ENCODE measurements around the gene TNNC2. TPM values are rescaled to one million over a fixed set of nuclear protein-coding genes. Genes with fewer than 3 reads are reported as not detected.
A peak's percentile ranks its signal among the peaks of the same experiment; 100 is the strongest.

Gene TNNC2
- total and polyA plus RNA-seq, 12 donors: 1.4 to 16.9 (median 3.9) TPM; not detected in 2

- intact Hi-C loops (cut with DNase I): loop anchor here in 1 of 2 donors (5.0 kb wide), 1 partner anchor 140 kb away; no protein-coding TSS in a partner anchor
- peaks cover 8 to 29% of the 10 kb centered on the region in 2 donors for H3K4me1 ChIP-seq (replicated peaks in 1 of 2)
- H3K9me3 ChIP-seq (replicated peaks in 1 of 3): no peaks in the 10 kb centered on the region
- H3K36me3 ChIP-seq (replicated peaks in 1 of 2): no peaks in the 10 kb centered on the region
- DNase-seq: no peak
- TF ChIP-seq POLR2A (IDR thresholded peaks at IDR 0.05) (no peak), CTCF (IDR thresholded peaks at IDR 0.05) (no peak)
- no peak overlapping the region for H3K27ac ChIP-seq
- WGBS, 4 donors: 49 to 69% (median 66%) methylated on average over 2 of the region's 2 CpGs
- H3K27me3 ChIP-seq: no peaks in the 10 kb centered on the region
- H3K4me3 ChIP-seq: no peak overlapping the region
Measured at GRCh38 chr20:45821947-45822346, 5.2 kb downstream of the TNNC2 start.

DNA sequence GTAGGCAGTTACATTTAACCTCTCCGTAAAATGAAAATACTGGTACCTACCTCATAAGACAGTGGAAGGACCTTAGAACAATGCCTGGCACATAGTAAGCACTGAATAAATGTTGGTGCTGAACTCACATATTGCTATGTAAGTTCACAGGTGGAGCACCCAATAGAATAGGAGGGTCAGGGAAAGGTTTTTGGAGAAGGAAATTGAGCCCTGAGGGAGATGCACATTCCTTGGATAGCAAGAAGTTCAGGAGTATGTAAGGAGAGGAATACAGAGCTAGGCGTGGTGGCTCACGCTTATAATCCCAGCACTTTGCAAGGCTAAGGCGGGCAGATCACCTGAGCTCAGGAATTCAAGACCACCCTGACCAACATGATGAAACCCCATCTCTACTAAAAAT lies 7.6 kb downstream of the TNNC2 start:
- H3K4me1 ChIP-seq (replicated peaks in 1 of 2): peaks cover 3 to 18% of the 10 kb centered on the region in 2 donors
- H3K4me3 ChIP-seq: no peak overlapping the region
- 93 to 100% (median 95%) methylated on average over 4 of the region's 4 CpGs for WGBS, 4 donors
- TF ChIP-seq CTCF (IDR thresholded peaks at IDR 0.05) (no peak), POLR2A (IDR thresholded peaks at IDR 0.05) (no peak)
- intact Hi-C loops (cut with DNase I): no loop called here
- H3K36me3 ChIP-seq (replicated peaks in 1 of 2): no peaks in the 10 kb centered on the region
- no peaks in the 10 kb centered on the region for H3K27me3 ChIP-seq
- no peaks in the 10 kb centered on the region for H3K9me3 ChIP-seq (replicated peaks in 1 of 3)
- DNase-seq: no peak
- no peak overlapping the region for H3K27ac ChIP-seq

DNA sequence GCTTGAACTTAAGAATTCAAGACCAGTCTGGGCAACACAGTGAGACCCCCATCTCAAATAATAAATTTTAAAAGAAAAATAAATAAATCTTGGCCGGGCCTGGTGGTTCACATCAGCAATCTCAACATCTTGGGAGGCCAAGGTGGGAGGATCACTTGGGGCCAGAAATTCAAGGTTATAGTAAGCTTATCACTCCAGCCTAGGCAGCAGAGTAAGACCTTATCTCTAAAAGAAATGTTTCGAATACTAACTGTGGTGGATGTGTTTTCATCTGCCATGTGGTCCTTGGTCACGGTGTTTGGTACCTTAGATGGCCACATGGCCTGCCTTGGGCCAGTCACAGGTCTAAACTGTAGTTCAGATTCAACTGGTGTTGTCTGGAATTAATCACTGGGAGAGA lies 8.9 kb downstream of the TNNC2 start:
- no peak overlapping the region for H3K27ac ChIP-seq
- H3K36me3 ChIP-seq (replicated peaks in 1 of 2): no peaks in the 10 kb centered on the region
- H3K4me3 ChIP-seq: no peak overlapping the region
- intact Hi-C loops (cut with DNase I): no loop called here
- TF ChIP-seq CTCF (IDR thresholded peaks at IDR 0.05): no peak
- TF ChIP-seq POLR2A (IDR thresholded peaks at IDR 0.05): no peak
- DNase-seq: no peak
- no peaks in the 10 kb centered on the region for H3K27me3 ChIP-seq
- H3K9me3 ChIP-seq (replicated peaks in 1 of 3): no peaks in the 10 kb centered on the region
- peaks cover 2 to 8% of the 10 kb centered on the region in 2 donors for H3K4me1 ChIP-seq (replicated peaks in 1 of 2)
- WGBS, 4 donors: 55 to 74% (median 61%) methylated on average over 3 of the region's 3 CpGs

- peak overlapping the region in 1 of 5 donors; percentile 1 for H3K27ac ChIP-seq
- intact Hi-C loops (cut with DNase I): no loop called here
- TF ChIP-seq CTCF (IDR thresholded peaks at IDR 0.05) (no peak), POLR2A (IDR thresholded peaks at IDR 0.05) (no peak)
- peaks cover 3 to 5% of the 10 kb centered on the region in 2 donors for H3K4me1 ChIP-seq (replicated peaks in 1 of 2)
- no peaks in the 10 kb centered on the region for H3K27me3 ChIP-seq
- 66 to 88% (median 74%) methylated on average over 5 to 9 of the region's 9 CpGs for WGBS, 4 donors
- no peaks in the 10 kb centered on the region for H3K36me3 ChIP-seq (replicated peaks in 1 of 2)
- no peak overlapping the region for H3K4me3 ChIP-seq
- H3K9me3 ChIP-seq (replicated peaks in 1 of 3): no peaks in the 10 kb centered on the region
- DNase-seq: no peak
Measured at GRCh38 chr20:45817376-45818194, 9.5 kb downstream of the TNNC2 start.

Measured in adrenal gland (tissue), 12 donors.